Activated CD4-positive, alpha-beta T cell treated with anti-CD3 and anti-CD28 coated beads, Interleukin-2, amount 10 ng/mL, durations not matched to agents 7 days and 5 days (primary cell): ENCODE measurements around the gene RNF112. TPM values are rescaled to one million over a fixed set of nuclear protein-coding genes. Genes with fewer than 3 reads are reported as not detected.

Experiments
- CTCF ChIA-PET: fragments of 350-600 bp; sonication (Branson Sonifier 250); formaldehyde crosslinking; loops from one replicate; lab custom pipeline; 2021; ENCODE audit warnings: antibody characterized with exemption; lab: Charles Lee
- POLR2A ChIA-PET: fragments of 350-600 bp; sonication (Branson Sonifier 250); formaldehyde crosslinking; loops from one replicate; lab custom pipeline; 2021; ENCODE audit warnings: antibody characterized with exemption; lab: Charles Lee
- DNase-seq: peaks from one replicate; pipeline ENCODE4 v3.0.0-alpha.2; 2020
- H3K27ac Mint-ChIP-seq: one replicate; pipeline ENCODE4 v1.8.0; 2021; ENCODE audit warnings: mild to moderate bottlenecking, moderate library complexity, mixed read lengths
- H3K27me3 Mint-ChIP-seq: one replicate; pipeline ENCODE4 v1.8.0; 2021; ENCODE audit warnings: mixed read lengths
- H3K36me3 Mint-ChIP-seq: one replicate; pipeline ENCODE4 v1.8.0; 2021; ENCODE audit warnings: low read depth, mixed read lengths
- H3K4me1 Mint-ChIP-seq: one replicate; pipeline ENCODE4 v1.8.0; 2021; ENCODE audit warnings: mixed read lengths
- H3K4me3 Mint-ChIP-seq: one replicate; pipeline ENCODE4 v1.8.0; 2021; ENCODE audit warnings: mild to moderate bottlenecking, moderate library complexity, mixed read lengths
- H3K9me3 Mint-ChIP-seq: one replicate; pipeline ENCODE4 v1.8.0; 2021; ENCODE audit warnings: mixed read lengths
- total RNA-seq, 2 experiments: library from RNA; stranded (reverse); gene quantifications; one replicate each; pipeline ENCODE4 v1.2.3, GENCODE V29; 2021

Gene RNF112
- total RNA-seq, 2 experiments from 2014 or later = 0.58 to 0.67 TPM

DNA sequence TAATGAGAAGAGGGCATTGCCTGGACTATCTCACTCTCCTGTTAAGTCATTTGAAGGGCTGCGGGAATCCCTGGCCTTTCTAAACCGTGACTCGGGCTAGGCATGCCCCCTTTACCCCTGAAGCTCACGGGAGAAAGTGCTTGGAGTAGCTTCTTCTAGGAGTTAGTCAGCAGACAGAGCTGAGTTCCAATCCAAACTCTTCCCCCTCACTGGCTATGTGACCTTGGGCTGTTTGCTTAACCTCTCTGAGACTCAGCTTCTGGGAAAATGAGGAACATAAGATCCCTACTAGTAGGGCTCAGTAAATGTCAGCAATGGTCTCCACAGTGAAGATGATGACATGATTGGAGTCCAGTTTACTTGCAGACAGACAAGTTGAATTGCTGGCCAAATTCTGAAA, 42.8 kb upstream of the RNF112 start:
- POLR2A ChIA-PET = interaction anchor here (1.2 kb wide), 1 partner anchor 9 kb away, joined by 4 read pairs; no protein-coding TSS in a partner anchor
- Mint-ChIP-seq H3K4me3 (no peak overlapping the region), H3K36me3 (peaks cover 7% of the 10 kb centered on the region), H3K4me1 (peaks cover 67% of the 10 kb centered on the region), H3K27me3 (peaks cover 5% of the 10 kb centered on the region), H3K27ac (peak overlapping the region; percentile 36), H3K9me3 (peaks cover 2% of the 10 kb centered on the region)
- CTCF ChIA-PET = no interaction called here
- DNase-seq = no peak

DNA sequence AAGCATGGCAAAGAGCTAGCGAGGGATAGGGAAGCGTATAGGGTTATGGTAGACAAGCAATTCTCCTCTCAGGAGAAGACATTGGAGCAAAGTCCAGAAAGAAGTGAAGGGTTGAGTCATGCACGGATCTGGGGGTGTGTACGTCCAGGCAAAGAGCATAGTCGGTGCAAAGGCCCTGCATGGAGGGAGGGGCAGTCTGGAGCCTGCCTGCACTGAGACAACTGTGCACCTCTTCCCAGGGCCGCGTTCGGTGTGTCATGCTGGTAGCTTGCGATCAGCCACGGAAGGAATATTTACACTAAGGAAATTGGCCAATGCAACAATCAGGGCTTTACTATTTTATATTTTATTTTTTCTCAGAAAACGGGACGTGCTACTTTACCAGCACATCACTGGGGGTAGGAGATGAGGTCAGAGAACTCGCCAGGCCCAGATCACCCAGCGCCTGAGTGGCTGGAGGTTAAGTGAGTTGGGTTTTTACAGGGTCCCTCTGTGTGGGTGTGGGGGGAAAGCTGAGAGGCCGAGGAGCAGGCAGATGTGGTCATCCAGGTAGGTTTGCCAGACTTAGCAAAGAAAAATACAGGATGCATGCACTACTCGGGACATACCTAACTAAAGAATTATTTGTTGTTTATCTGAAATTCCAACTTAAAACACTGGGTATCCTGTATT, 41.8 kb upstream of the RNF112 start:
- H3K27ac Mint-ChIP-seq = peak overlapping the region; percentile 95
- DNase-seq = no peak
- POLR2A ChIA-PET = interaction anchor here (1.2 kb wide), 1 partner anchor 8 kb away, joined by 4 read pairs; no protein-coding TSS in a partner anchor
- peak overlapping the region; percentile 66 for H3K4me3 Mint-ChIP-seq
- no peaks in the 10 kb centered on the region for H3K27me3 Mint-ChIP-seq
- H3K9me3 Mint-ChIP-seq = peaks cover 2% of the 10 kb centered on the region
- peaks cover 63% of the 10 kb centered on the region for H3K4me1 Mint-ChIP-seq
- H3K36me3 Mint-ChIP-seq = peaks cover 9% of the 10 kb centered on the region
- CTCF ChIA-PET = interaction anchor here (0.6 to 0.8 kb wide), 2 partner anchors 9 to 14 kb away, joined by 3 read pairs; no protein-coding TSS in a partner anchor

DNA sequence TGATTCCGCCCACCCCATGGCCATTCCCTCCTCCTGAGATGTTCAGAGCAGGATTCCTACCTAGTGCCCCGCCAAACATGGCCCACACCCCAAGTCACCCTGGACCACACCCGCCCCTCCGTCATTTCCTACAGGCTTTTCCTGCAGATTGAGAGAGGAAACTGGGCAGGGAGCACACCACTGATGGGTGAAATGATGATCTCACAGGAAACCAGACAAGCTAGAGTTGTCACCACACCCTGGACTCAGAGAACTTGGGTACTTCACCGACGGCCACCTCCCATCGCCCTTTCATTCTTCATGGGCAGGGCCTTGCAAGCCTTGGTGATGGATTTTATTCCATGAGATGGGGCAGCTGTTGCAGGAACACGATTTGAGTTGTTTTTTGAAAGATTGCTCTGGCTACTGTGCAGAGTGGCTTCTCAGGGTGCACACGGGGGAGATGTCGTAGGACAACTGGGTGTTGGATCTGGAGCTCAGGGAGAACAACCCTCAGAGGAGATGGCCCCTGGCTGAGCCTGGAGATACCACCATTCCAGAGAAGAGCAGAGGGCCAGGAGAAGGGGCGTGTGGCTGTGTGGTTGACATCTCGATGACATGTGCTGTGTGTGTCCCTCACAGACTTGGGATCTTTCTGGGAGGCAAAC, 41.1 kb upstream of the RNF112 start:
- Mint-ChIP-seq H3K36me3 (peaks cover 9% of the 10 kb centered on the region), H3K4me3 (peak overlapping the region; percentile 66), H3K27ac (peak overlapping the region; percentile 95), H3K9me3 (peaks cover 2% of the 10 kb centered on the region), H3K4me1 (peaks cover 66% of the 10 kb centered on the region), H3K27me3 (no peaks in the 10 kb centered on the region)
- ChIA-PET CTCF (interaction anchor here (0.6 to 0.8 kb wide), 2 partner anchors 10 to 15 kb away, joined by 3 read pairs; no protein-coding TSS in a partner anchor), POLR2A (no interaction called here)
- DNase-seq = peak; percentile 60

DNA sequence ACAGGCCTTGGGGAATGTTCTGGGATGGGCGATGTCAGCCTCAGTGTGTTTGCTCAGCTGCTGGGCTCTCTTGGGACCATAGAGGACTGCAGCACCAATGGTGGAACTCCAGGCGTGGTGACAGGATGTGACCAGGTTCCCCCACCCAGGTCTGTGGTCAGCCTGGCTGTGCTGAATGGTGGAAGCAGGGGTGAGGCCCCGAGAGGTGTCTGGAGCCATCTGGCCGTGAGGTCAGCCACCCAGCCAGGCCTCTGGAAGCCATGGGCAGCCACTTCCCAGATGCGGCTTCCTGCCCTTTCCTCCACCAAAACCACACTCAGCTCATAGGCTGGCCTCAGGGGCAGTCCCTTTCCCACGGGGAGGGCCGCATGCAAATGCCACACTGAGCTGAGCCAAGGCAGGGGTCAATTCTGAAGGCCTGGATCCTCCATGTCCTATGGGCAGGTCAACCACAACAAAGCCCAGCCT, 40.5 kb upstream of the RNF112 start:
- POLR2A ChIA-PET = no interaction called here
- H3K27me3 Mint-ChIP-seq = no peaks in the 10 kb centered on the region
- CTCF ChIA-PET = no interaction called here
- peaks cover 9% of the 10 kb centered on the region for H3K36me3 Mint-ChIP-seq
- peaks cover 2% of the 10 kb centered on the region for H3K9me3 Mint-ChIP-seq
- H3K27ac Mint-ChIP-seq = peak overlapping the region; percentile 95
- DNase-seq = peak; percentile 31
- H3K4me3 Mint-ChIP-seq = peak overlapping the region; percentile 66
- H3K4me1 Mint-ChIP-seq = peaks cover 67% of the 10 kb centered on the region

DNA sequence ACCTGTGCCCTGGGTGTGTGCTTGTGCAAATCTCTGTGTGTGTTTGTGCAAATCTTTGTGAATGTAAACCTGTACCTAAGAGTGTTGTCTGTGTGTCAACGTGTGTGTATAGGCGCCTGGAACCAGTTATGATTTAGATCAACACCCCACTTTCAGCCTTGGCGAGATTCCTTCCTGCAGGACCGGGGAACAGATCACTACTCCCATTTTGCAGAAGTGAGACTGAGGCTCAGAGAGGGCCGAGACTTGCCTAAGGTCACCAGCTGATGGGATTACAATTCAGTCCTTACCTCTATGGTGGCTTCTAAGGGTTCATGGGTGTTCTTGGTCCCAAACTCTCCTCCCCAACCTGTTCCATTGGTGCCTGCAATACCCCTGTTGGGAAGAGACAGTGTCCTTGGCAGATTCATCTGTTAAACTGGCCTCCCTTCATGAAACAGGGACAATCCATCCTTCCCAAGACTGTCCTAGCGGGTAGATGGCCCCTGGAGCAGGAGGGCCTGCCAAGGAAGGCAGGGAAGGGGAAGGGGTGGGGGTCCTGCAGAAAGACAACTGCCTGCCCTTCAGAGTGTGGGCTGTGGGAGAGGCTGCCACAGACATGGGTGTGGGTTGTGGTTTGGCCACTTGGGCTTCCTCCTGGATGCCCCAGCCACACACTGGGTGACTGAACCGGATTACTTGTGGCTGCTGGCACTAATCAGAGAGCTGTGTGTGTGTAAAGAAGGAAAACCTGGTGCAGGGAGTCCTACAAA, 39.6 kb upstream of the RNF112 start:
- peak overlapping the region; percentile 55 for H3K4me3 Mint-ChIP-seq
- peaks cover 72% of the 10 kb centered on the region for H3K4me1 Mint-ChIP-seq
- H3K36me3 Mint-ChIP-seq = peaks cover 9% of the 10 kb centered on the region
- H3K27ac Mint-ChIP-seq = peak overlapping the region; percentile 95
- POLR2A ChIA-PET = no interaction called here
- no peak for DNase-seq
- CTCF ChIA-PET = interaction anchor here (0.6 to 1.9 kb wide), 3 partner anchors 9 to 551 kb away, joined by 3 to 7 read pairs (median 3); partner anchors contain the start of gene B9D1
- peaks cover 2% of the 10 kb centered on the region for H3K9me3 Mint-ChIP-seq
- no peaks in the 10 kb centered on the region for H3K27me3 Mint-ChIP-seq

DNA sequence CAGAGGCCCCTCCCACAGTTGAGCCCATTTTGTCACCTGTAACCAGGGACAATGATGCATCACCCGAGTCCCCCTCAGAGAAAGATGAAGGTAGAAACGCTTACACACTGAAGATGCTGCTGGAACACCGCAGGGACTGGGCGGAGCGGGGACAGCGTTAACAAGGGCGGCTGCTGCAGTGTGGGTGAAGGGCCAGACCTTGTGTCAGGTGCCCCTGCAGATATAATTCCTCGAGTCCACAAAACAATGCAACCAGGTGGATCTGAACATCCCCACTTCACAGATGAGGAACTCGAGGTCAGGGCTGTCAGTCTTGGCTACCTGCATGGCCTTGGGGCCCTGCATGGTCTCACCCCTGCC, 39.0 kb upstream of the RNF112 start:
- POLR2A ChIA-PET = no interaction called here

DNA sequence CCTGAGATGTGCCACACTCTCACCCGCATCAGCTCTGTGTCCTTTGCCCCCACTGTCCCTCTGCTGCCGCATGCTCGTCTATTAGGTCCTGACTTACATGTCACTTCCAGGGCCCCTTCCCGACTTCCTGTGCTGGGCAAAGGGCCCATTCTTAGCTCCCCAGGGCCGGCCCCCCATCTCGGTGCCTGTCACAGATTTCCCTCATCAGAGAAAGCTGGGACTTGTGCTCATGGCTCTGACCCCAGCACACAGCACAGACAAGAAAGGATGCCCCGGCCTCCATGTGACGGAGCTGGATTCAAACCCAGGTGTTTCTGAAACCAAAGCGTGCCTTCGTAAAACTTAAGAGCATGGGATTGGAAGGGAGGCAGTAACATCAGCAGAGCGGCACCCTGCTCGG, 38.6 kb upstream of the RNF112 start:
- DNase-seq = no peak
- Mint-ChIP-seq H3K36me3 (peaks cover 9% of the 10 kb centered on the region), H3K27ac (no peak overlapping the region), H3K4me1 (peaks cover 73% of the 10 kb centered on the region), H3K9me3 (peaks cover 2% of the 10 kb centered on the region), H3K27me3 (no peaks in the 10 kb centered on the region), H3K4me3 (no peak overlapping the region)
- ChIA-PET POLR2A (no interaction called here), CTCF (interaction anchor here (0.6 to 1.9 kb wide), 3 partner anchors 10 to 552 kb away, joined by 3 to 7 read pairs (median 3); partner anchors contain the start of gene B9D1)

More for the DNA sequence above, 39.0 kb upstream of the RNF112 start:
- Mint-ChIP-seq H3K27me3 (no peaks in the 10 kb centered on the region), H3K36me3 (peaks cover 9% of the 10 kb centered on the region), H3K27ac (peak overlapping the region; percentile 95), H3K4me1 (peaks cover 72% of the 10 kb centered on the region), H3K4me3 (no peak overlapping the region), H3K9me3 (peaks cover 2% of the 10 kb centered on the region)
- CTCF ChIA-PET = interaction anchor here (0.6 to 1.9 kb wide), 3 partner anchors 9 to 552 kb away, joined by 3 to 7 read pairs (median 3); partner anchors contain the start of gene B9D1
- no peak for DNase-seq

DNA sequence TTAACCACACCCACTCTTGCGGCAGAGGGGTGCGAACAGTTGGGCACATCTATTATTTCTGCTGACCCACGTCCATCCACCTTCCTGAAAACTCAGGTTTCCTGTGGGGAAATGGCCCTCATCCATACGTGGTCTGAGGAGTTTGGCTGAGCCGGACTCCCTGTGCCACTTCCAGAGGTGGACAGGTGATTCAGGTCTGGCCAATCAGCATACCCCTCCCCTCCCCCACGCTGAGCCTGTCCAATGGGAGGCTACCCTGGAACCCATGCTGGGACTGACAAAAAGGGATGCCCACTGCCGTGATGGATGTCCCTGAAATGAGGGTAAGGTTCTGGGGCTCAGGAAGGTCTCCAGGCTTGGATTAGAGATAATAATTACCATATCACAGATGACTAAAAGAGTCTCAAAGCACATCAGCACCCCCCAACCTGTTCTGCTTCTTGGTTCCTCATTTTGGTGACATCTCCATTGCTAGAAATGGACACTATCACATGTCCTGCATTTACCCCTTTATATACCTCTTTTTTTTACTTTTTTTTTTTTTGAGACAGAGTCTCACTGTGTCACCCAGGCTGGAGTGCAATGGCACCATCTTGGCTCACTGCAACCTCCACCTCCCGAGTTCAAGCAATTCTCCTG, 38.0 kb upstream of the RNF112 start:
- Mint-ChIP-seq H3K4me1 (peaks cover 67% of the 10 kb centered on the region), H3K4me3 (no peak overlapping the region), H3K9me3 (peaks cover 2% of the 10 kb centered on the region), H3K27ac (no peak overlapping the region), H3K27me3 (no peaks in the 10 kb centered on the region), H3K36me3 (peaks cover 9% of the 10 kb centered on the region)
- no peak for DNase-seq
- CTCF ChIA-PET = interaction anchor here (1.9 kb wide), 1 partner anchor 10 kb away, joined by 7 read pairs; the partner anchor contains the start of gene B9D1
- POLR2A ChIA-PET = no interaction called here

DNA sequence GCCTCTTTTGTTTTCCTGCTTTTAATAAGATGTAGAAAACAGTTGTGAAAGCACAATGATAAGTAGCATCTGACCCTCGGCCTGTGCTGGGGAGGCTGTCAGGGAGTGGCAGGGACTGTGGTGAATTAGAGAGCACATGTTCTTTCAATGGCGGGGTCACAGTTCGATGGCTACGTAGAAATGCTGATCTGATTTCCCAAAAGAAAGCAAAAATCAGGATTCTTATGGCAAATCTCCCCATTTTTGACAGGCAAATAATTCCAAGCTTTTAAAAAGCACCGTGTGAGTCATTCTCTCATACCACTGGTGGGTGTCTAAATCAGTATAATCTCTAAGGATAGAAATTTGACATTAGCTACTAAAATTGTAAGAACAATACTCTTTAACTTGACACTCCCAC, 36.9 kb upstream of the RNF112 start:
- Mint-ChIP-seq H3K9me3 (peaks cover 2% of the 10 kb centered on the region), H3K36me3 (peaks cover 7% of the 10 kb centered on the region), H3K27ac (no peak overlapping the region), H3K27me3 (no peaks in the 10 kb centered on the region), H3K4me3 (no peak overlapping the region), H3K4me1 (peaks cover 59% of the 10 kb centered on the region)
- ChIA-PET POLR2A (no interaction called here), CTCF (interaction anchor here (0.6 to 3.1 kb wide), 3 partner anchors 10 to 390 kb away, joined by 3 to 15 read pairs (median 3); partner anchors contain the start of gene B9D1)
- DNase-seq = no peak

DNA sequence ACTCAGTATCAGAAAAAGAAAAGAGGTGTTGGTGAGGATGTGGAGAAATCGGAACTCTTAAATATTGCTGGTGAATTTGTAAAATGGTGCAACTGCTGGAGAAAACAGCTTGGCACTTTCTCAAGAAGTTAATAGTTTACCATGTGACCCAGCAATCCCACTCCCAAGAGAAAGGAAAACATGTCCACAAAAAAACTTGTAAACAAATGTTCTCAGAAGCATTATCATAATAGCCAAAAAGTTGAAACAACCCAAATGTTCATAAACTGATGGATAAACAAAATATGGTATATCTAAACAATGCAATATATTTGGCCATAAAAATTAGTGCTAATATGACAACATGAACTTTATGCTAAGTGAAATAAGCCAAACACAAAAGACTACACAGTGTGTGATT, 35.3 kb upstream of the RNF112 start:
- no peak for DNase-seq
- POLR2A ChIA-PET = no interaction called here
- no peaks in the 10 kb centered on the region for H3K27me3 Mint-ChIP-seq
- no peak overlapping the region for H3K27ac Mint-ChIP-seq
- H3K4me3 Mint-ChIP-seq = no peak overlapping the region
- peaks cover 49% of the 10 kb centered on the region for H3K4me1 Mint-ChIP-seq
- no peaks in the 10 kb centered on the region for H3K9me3 Mint-ChIP-seq
- CTCF ChIA-PET = interaction anchor here (3.1 kb wide), 1 partner anchor 13 kb away, joined by 15 read pairs; the partner anchor contains the start of gene B9D1
- peaks cover 21% of the 10 kb centered on the region for H3K36me3 Mint-ChIP-seq

DNA sequence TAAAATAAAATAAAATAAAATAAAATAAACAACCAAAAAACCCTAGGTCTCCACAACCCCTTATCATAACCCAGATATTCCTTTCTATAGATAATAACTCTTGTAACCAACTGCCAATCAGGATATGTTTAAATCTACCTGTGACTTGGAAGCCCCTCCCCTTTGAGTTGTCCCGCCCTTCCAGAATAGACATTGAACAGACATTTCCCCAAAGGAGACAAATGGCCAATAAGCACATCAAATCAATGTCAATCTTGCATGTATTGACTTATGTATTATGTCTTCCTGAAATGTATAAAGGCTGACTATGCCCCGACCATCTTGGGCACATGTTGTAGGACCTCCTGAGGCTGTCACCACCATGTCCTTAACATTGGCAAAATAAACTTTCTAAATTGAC, 34.2 kb upstream of the RNF112 start:
- ChIA-PET CTCF (interaction anchor here (0.9 to 1.6 kb wide), 2 partner anchors 12 to 494 kb away, joined by 3 to 6 read pairs; no protein-coding TSS in a partner anchor), POLR2A (interaction anchor here (1.1 kb wide), 1 partner anchor 14 kb away, joined by 3 read pairs; the partner anchor contains the start of gene B9D1)
- Mint-ChIP-seq H3K27me3 (no peaks in the 10 kb centered on the region), H3K27ac (peak overlapping the region; percentile 98), H3K4me3 (peak overlapping the region; percentile 97), H3K36me3 (peaks cover 25% of the 10 kb centered on the region), H3K9me3 (no peaks in the 10 kb centered on the region), H3K4me1 (peaks cover 39% of the 10 kb centered on the region)
- no peak for DNase-seq
